B cell (primary cell): Measurements from ENCODE around the gene TAF11L2. TPM values are rescaled to one million over a fixed set of nuclear protein-coding genes. Genes with fewer than 3 reads are reported as not detected.
"Not testable (repeated sequence)": the region's sequence is repeated elsewhere in the genome, so short reads cannot be mapped to it uniquely, and the experiment has no call there.

Experiments
- ATAC-seq: fragments of 200-7000 bp; cut with Tn5 transposase; one replicate; pipeline ENCODE4 v1.10.0; 2021; ENCODE audit warnings: low read depth, mild to moderate bottlenecking, moderate number of reproducible peaks, moderate library complexity
- CTCF ChIA-PET: fragments of 350-600 bp; sonication (Branson Sonifier 250); formaldehyde crosslinking; loops from one replicate; lab custom pipeline; 2021; ENCODE audit warnings: antibody characterized with exemption, inconsistent platforms; lab: Charles Lee
- POLR2A ChIA-PET: fragments of 350-600 bp; sonication (Branson Sonifier 250); formaldehyde crosslinking; loops from one replicate; lab custom pipeline; 2021; ENCODE audit warnings: antibody characterized with exemption; lab: Charles Lee
- DNase-seq: peaks from one replicate; pipeline ENCODE4 v3.0.0; 2013
- H2AFZ ChIP-seq: 2 replicates; pipeline ENCODE4 v1.6.1; 2012; ENCODE audit warnings: mild to moderate bottlenecking, low read depth, low read length; ENCODE audit not compliant: insufficient read depth, poor library complexity, severe bottlenecking
- H3K27ac ChIP-seq, 2 donors: 1 replicate in 1 of 2; 2 replicates in 1 of 2; pipeline ENCODE4 v1.5.1; 2012 to 2013; ENCODE audit warnings: low read length in 2 of 2, mild to moderate bottlenecking in 2 of 2, moderate library complexity in 1 of 2
- H3K27me3 ChIP-seq, 4 experiments: fragments of 200-600 bp in 1 of 4; sonication (generic) in 1 of 4; replicated peaks in 1 of 4; 1 replicate in 2 of 4; 2 replicates in 2 of 4; pipeline versions ENCODE4 v1.6.1 to v1.7.0; 2013 to 2016; ENCODE audit warnings: low read length in 3 of 4, mild to moderate bottlenecking in 2 of 4, mixed read lengths in 1 of 4, moderate library complexity in 1 of 4; ENCODE audit not compliant: insufficient read depth in 4 of 4, control insufficient read depth in 3 of 4; ENCODE audit errors: control extremely low read depth in 1 of 4
- H3K36me3 ChIP-seq, 2 experiments: replicated peaks in 1 of 2; 1 replicate in 1 of 2; 2 replicates in 1 of 2; pipeline versions ENCODE4 v1.6.1 to v1.7.1; 2013; ENCODE audit warnings: low read length in 1 of 2; ENCODE audit not compliant: insufficient read depth in 2 of 2, control insufficient read depth in 1 of 2; ENCODE audit errors: control extremely low read depth in 1 of 2, extremely low read depth in 1 of 2
- H3K4me1 ChIP-seq, 2 donors: fragments of 200-600 bp in 1 of 2; sonication (generic) in 1 of 2; 1 replicate in 1 of 2; 2 replicates in 1 of 2; pipeline versions ENCODE4 v1.5.1 to v1.6.1; 2013 to 2017; ENCODE audit warnings: low read length in 2 of 2; ENCODE audit not compliant: control insufficient read depth in 2 of 2, insufficient read depth in 2 of 2
- H3K4me2 ChIP-seq: replicated peaks from 2 replicates; pipeline ENCODE3; 2012; ENCODE audit warnings: mild to moderate bottlenecking, low read depth, low read length; ENCODE audit not compliant: poor library complexity, severe bottlenecking
- H3K4me3 ChIP-seq, 5 experiments: fragments of 200-600 bp in 1 of 5; sonication (generic) in 1 of 5; 1 replicate in 3 of 5; 2 replicates in 2 of 5; pipeline versions ENCODE4 v1.5.1 to v1.7.0; 2011 to 2016; ENCODE audit warnings: low read length in 4 of 5, mild to moderate bottlenecking in 4 of 5, low read depth in 2 of 5, control low read depth in 1 of 5, moderate library complexity in 1 of 5; ENCODE audit not compliant: insufficient read depth in 1 of 5; ENCODE audit errors: control extremely low read depth in 1 of 5, extremely low read depth in 1 of 5
- H3K79me2 ChIP-seq: fragments of 200-600 bp; sonication (generic); one replicate; pipeline ENCODE4 v1.6.0; 2016; ENCODE audit warnings: low read length; ENCODE audit not compliant: control insufficient read depth, insufficient read depth
- H3K9ac ChIP-seq: fragments of 200-600 bp; sonication (generic); 2 replicates; pipeline ENCODE4 v1.6.1; 2017; ENCODE audit warnings: mild to moderate bottlenecking, low read length, moderate library complexity
- H3K9me3 ChIP-seq, 3 donors: one replicate each; pipeline versions ENCODE4 v1.6.1 to v1.7.1; 2013; ENCODE audit warnings: low read length in 2 of 3; ENCODE audit not compliant: control insufficient read depth in 2 of 3, insufficient read depth in 1 of 3; ENCODE audit errors: control extremely low read depth in 1 of 3
- H4K20me1 ChIP-seq: 2 replicates; pipeline ENCODE4 v1.6.0; 2012; ENCODE audit warnings: mild to moderate bottlenecking, low read length; ENCODE audit not compliant: insufficient read depth, control insufficient read depth, poor library complexity, severe bottlenecking
- H3K27ac Mint-ChIP-seq: one replicate; pipeline ENCODE4 v1.8.0; 2021; ENCODE audit warnings: mixed read lengths
- H3K27me3 Mint-ChIP-seq: one replicate; pipeline ENCODE4 v1.8.0; 2021; ENCODE audit warnings: mixed read lengths
- H3K4me1 Mint-ChIP-seq: one replicate; pipeline ENCODE4 v1.8.0; 2021; ENCODE audit warnings: mixed read lengths
- H3K4me3 Mint-ChIP-seq: one replicate; pipeline ENCODE4 v1.8.0; 2021; ENCODE audit warnings: mixed read lengths
- H3K9me3 Mint-ChIP-seq: one replicate; pipeline ENCODE4 v1.8.0; 2022; ENCODE audit warnings: mixed read lengths; ENCODE audit not compliant: insufficient read depth
- CTCF ChIP-seq: fragments of 200-600 bp; IDR thresholded peaks from one replicate; pipeline ENCODE4 v1.8.0; 2022; ENCODE audit warnings: antibody characterized with exemption, mild to moderate bottlenecking
- EZH2 ChIP-seq: IDR thresholded peaks from 2 replicates; pipeline ENCODE4 v1.6.1; 2012; ENCODE audit warnings: borderline replicate concordance, low read depth, mild to moderate bottlenecking, moderate library complexity, low read length; ENCODE audit not compliant: insufficient read depth, poor library complexity, severe bottlenecking
- WGBS: methylation state at CpG from one replicate; pipeline ENCODE4 v1.1.5; 2013; ENCODE audit warnings: missing lambda C conversion rate; ENCODE audit not compliant: insufficient coverage; 5-methylcytosine and 5-hydroxymethylcytosine counted together
- intact Hi-C: fragments of 100-400 bp; cut with micrococcal nuclease; formaldehyde crosslinking; loops from one replicate; pipeline ENCODE4 v1.10.0; 2022
- polyA plus RNA-seq: library from polyadenylated mRNA; depleted of rRNA; stranded (reverse); fragments of >200 nt; gene quantifications from 2 replicates; pipeline ENCODE4 v1.2.3, GENCODE V29; 2012
- total RNA-seq, 2 donors: library from RNA; stranded (reverse); fragments of 120-200 nt in 1 of 2; gene quantifications; 1 replicate in 1 of 2; 2 replicates in 1 of 2; pipeline versions ENCODE4 v1.2.3 to v1.2.4, GENCODE V29; 2013 to 2022

The TAF11L2 gene
- total and polyA plus RNA-seq, 2 donors (not counting 1 experiment from before 2014, with no cell fraction given), result not detected

- Mint-ChIP-seq H3K4me3 (no peak overlapping the region), H3K27ac (no peak overlapping the region), H3K27me3 (no peaks in the 10 kb centered on the region), H3K9me3 (no peaks in the 10 kb centered on the region), H3K4me1 (peaks cover 13% of the 10 kb centered on the region)
- Histone ChIP-seq H3K9me3 (no peaks in the 10 kb centered on the region), H3K4me3 (no peak overlapping the region), H3K9ac (no peak overlapping the region), H3K27me3 (no peaks in the 10 kb centered on the region), H3K4me1 (no peaks in the 10 kb centered on the region), H4K20me1 (no peaks in the 10 kb centered on the region), H3K79me2 (no peaks in the 10 kb centered on the region), H3K36me3 (no peaks in the 10 kb centered on the region), H3K4me2 (no peak overlapping the region), H2AFZ (no peak overlapping the region), H3K27ac (no peak overlapping the region)
- WGBS, result no CpG with 5 or more reads among the region's 4 CpGs
- POLR2A ChIA-PET, result no interaction called here
- CTCF ChIA-PET, result no interaction called here
- ATAC-seq, result no peak
- DNase-seq, result no peak
- TF ChIP-seq CTCF (no peak), EZH2 (no peak)
- intact Hi-C loops, result no loop called here
Observed at GRCh38 chr5:17481378-17481777, 16.7 kb upstream of the TAF11L2 start.

- ChIA-PET CTCF (no interaction called here), POLR2A (no interaction called here)
- H3K4me2 ChIP-seq, result no peak overlapping the region
- H3K36me3 ChIP-seq, result no peaks in the 10 kb centered on the region
- no peaks in the 10 kb centered on the region for H3K27me3 ChIP-seq
- Mint-ChIP-seq H3K27ac (no peak overlapping the region), H3K4me1 (peaks cover 5% of the 10 kb centered on the region), H3K4me3 (no peak overlapping the region), H3K27me3 (no peaks in the 10 kb centered on the region), H3K9me3 (no peaks in the 10 kb centered on the region)
- no peak for DNase-seq
- no CpG with 5 or more reads among the region's 2 CpGs for WGBS
- no peak overlapping the region for H3K4me3 ChIP-seq
- no peak overlapping the region for H2AFZ ChIP-seq
- intact Hi-C loops, result no loop called here
- no peaks in the 10 kb centered on the region for H3K9me3 ChIP-seq
- H3K27ac ChIP-seq, result no peak overlapping the region
- no peaks in the 10 kb centered on the region for H3K4me1 ChIP-seq
- ATAC-seq, result no peak
- no peak overlapping the region for H3K9ac ChIP-seq
- H3K79me2 ChIP-seq, result no peaks in the 10 kb centered on the region
- no peaks in the 10 kb centered on the region for H4K20me1 ChIP-seq
- TF ChIP-seq EZH2, result no peak
Observed at GRCh38 chr5:17482790-17483189, 15.2 kb upstream of the TAF11L2 start.

- H3K27ac Mint-ChIP-seq, H3K36me3 ChIP-seq, H3K4me2 ChIP-seq, DNase-seq, ATAC-seq, H3K79me2 ChIP-seq, H3K4me3 Mint-ChIP-seq, H3K27ac ChIP-seq, H3K9ac ChIP-seq, H3K9me3 Mint-ChIP-seq, H3K4me1 Mint-ChIP-seq, intact Hi-C loops, H4K20me1 ChIP-seq, H3K4me3 ChIP-seq, H3K27me3 Mint-ChIP-seq, H2AFZ ChIP-seq, CTCF ChIA-PET, H3K4me1 ChIP-seq, POLR2A ChIA-PET, H3K27me3 ChIP-seq, H3K9me3 ChIP-seq: not testable (repeated sequence)
- WGBS, result 100% methylated on average over 4 of the region's 10 CpGs
Observed at GRCh38 chr5:17486464-17487173, 11.4 kb upstream of the TAF11L2 start.
